GM10266 (cell line): Measurements from ENCODE around the gene ARHGAP26.
A peak's percentile ranks its signal among the peaks of the same experiment; 100 is the strongest.

ENCODE experiments used
- DNase-seq: peaks from one replicate; pipeline ENCODE4 v3.0.0; 2012; ENCODE audit errors: extremely low spot score
- TF ChIP-seq, protein P1 (sequence below): IDR thresholded peaks from 2 replicates; pipeline ENCODE4 v1.5.1; 2012; ENCODE audit warnings: mild to moderate bottlenecking, low read depth; ENCODE audit not compliant: control insufficient read depth, insufficient read depth; ENCODE audit errors: missing control alignments

ARHGAP26 gene

DNA sequence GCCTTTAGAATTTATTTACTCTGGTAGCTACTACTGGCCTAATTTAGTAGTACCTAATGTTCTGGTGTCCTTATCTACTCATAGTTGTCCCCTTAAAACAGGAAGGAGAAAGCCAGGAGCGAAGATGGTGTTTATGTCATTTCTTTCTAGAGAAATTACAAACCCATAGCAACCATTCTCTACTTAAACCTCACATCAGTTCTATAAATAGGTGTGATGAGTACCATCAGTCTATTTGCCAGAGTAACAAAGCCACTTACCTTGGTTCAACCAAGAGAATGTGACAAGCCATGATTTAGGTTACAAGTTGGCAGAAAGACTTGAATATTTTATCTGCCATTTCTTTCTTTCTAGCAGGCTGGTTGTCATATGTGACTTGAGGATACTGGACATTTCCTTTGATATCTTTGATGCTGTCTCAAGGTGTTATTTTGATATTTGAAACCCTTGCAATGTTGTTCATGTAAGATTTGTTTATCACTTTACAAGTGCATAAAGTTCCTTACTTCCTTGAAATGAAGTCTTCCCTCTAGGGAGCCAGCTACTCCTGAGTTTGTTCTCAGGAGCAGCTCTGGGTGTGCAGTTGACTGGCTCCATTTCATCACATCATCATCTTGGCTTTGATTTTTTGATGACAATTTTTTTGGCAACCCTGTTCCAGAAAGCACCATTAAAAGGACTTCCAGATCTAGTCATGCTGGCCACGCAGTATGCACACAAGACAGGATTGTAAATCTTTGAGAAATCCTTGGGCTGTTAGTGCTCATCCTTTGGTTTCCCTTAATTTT is 286.8 kb downstream of the ARHGAP26 start:
- DNase-seq = peak; percentile 27
- TF ChIP-seq, protein P1, sequence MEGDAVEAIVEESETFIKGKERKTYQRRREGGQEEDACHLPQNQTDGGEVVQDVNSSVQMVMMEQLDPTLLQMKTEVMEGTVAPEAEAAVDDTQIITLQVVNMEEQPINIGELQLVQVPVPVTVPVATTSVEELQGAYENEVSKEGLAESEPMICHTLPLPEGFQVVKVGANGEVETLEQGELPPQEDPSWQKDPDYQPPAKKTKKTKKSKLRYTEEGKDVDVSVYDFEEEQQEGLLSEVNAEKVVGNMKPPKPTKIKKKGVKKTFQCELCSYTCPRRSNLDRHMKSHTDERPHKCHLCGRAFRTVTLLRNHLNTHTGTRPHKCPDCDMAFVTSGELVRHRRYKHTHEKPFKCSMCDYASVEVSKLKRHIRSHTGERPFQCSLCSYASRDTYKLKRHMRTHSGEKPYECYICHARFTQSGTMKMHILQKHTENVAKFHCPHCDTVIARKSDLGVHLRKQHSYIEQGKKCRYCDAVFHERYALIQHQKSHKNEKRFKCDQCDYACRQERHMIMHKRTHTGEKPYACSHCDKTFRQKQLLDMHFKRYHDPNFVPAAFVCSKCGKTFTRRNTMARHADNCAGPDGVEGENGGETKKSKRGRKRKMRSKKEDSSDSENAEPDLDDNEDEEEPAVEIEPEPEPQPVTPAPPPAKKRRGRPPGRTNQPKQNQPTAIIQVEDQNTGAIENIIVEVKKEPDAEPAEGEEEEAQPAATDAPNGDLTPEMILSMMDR = no peak

DNA sequence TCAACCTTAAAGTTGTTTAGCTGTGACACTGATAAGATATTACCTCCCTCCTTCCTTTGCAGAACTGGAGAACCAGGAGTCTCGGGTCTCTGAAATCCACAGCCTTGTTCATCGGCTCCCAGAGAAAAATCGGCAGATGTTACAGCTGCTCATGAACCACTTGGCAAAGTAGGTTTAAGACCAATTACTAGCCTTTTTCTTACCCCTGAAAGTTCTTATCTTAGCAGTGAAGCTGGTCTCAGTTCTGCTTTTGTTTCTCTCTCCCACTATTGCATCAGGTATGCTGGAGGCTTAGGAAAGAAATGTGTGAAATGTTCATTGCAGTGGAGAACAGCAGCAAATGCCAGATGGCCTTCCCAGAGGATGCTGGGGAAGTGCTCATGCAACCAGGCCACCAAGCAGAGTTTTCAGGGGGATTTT is 287.4 kb downstream of the ARHGAP26 start:
- DNase-seq = peak; percentile 20
- TF ChIP-seq, protein P1 = no peak

DNA sequence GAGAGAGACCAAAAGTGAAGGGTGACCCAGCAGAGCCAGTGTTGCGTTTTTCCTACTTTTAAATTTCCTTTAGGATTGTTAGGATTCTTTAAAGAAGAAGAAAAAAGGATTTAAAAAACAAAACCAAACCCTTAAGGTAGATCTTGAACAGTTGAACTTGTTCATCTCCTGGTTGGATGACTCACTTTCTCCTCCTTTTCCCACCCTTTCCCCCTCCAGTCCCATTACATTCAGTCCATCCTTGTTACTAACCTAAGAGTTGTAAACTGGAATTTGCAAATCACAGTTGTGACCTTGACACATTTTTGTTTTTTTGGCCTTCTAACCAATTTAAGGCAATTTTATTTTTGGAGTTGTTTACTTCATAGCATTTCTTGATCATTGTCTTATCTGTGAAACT is 289.2 kb downstream of the ARHGAP26 start:
- TF ChIP-seq, protein P1 = no peak
- DNase-seq = no peak

DNA sequence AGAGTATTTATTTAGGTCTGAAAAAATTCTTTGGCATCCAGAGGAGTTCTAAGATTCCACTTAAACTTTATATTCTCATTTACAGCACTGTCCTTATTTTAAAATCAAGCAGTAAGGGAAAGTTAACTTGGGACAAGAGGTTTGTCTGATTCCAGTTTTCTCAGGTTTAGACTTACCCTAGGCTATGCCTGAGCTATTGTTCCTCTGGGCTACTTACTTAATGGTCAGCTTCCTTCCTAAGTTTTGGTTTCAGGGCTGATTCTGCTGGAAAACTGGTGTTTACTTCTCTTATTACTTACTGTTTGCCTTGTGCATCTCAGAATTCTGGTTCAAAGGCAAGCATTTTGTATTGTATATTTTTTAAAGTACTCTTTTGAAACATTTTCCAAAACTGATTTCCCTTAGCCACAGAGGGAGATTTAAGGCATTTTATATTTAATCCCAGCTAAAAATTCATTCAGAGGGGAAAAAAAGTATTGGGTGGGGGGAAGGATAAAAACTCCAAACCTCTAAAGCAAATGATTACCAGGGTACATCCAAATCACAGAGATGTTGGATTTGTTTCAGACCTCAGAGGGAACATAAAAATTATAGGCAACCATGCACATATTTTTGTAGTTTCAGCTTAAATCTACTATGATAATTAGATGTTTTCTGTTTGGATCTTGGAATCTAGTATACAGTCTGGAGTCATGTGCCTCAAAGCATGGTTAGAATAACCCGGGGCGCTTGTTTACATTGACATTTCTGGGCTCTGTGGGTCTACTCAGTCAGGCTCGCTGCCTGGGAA is 290.0 kb downstream of the ARHGAP26 start:
- TF ChIP-seq, protein P1 = no peak
- no peak for DNase-seq

DNA sequence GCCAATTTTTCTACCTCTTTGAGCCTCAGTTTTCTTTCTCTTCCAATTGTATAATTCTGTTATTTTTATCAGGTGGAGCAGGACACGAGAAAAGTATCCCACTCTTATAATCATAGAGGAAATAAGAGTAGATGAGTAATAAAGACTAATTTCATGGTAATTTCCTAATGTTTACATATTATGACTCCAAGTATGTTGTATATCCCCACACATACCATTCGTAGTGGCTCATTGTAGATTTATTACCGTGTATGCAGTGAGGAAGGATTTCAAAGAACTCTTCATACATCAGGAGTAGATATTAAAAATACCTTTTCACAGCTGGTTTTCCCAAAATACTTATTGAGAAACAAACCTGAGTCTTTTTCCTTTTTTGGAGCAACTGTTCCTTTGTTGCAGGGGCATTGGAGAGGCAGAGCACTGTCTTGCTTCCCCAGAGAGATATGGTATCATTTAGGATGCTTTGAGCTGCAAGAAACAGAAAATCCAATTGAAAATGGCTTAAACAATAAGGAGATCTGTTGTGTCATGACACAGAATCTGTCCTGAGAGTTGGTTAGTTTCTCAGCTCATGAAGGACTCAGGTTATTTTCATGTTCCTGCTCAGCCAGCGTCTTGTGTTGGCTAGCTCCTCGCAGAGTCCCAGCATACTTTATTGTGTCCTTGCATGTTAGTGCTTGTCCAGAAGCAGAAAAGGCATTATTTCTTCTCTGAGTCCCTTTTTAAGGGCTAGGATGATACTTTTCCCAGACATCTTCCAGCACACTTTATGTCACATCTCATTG is 291.2 kb downstream of the ARHGAP26 start:
- no peak for DNase-seq
- TF ChIP-seq, protein P1 = no peak

DNA sequence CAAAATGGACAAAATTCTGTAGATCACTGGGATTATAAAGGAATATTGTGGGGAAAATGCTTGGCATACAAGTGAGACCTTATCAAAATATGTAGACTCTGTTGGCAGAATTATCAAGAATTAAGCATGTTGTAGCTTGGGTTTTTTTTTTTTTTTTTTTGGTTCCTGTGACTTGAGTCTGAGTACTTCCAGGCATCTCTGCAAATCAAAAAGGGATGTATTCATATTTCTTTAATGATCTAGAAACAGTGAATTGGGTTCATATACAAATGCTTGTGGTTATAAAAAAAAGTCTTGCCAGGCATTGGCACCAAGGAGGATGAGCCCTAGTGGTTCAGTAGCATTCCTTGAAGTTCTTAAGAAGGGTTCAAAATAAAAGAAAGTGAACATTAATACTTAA is 292.2 kb downstream of the ARHGAP26 start:
- TF ChIP-seq, protein P1 = no peak
- no peak for DNase-seq
